Embryonic facial prominence (tissue), 1 donor: ENCODE data around the gene IMMP2L.

Experiments used
- DNase-seq: peaks from one replicate; pipeline ENCODE4 v3.0.0-alpha.2; 2016; ENCODE audit errors: extremely low spot score

IMMP2L gene

GRCh38 chr7:110929480-110930249 lies 632.6 kb downstream of the IMMP2L start:
- no peak for DNase-seq

- DNase-seq = no peak
Observed at GRCh38 chr7:110922906-110923305, 639.4 kb downstream of the IMMP2L start.

DNA sequence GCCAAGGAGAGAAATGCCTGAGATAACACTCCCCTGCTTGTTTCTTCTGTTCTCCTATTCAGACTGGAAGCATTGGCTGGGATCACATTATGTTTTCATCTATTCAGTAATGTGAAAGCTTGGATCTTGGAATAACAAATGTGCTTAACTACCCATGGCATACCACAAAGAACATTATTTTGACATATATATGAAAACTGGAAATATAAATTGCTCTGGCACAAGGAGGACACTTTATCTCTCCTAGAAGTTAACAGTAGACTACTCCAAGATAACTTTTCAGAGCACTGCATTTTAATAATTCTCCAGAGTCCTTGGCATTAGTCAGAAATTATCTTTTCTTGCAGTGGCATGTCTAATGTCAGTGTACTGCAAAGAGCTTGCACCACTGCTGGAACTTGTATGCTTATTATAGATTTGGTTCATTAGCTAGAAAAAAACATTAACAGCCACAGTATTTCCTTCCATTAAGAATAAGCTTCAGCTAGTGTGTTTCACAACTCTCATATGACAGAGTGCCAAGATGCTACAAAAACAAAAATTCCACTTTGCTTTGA lies 640.6 kb downstream of the IMMP2L start:
- DNase-seq = no peak

DNA sequence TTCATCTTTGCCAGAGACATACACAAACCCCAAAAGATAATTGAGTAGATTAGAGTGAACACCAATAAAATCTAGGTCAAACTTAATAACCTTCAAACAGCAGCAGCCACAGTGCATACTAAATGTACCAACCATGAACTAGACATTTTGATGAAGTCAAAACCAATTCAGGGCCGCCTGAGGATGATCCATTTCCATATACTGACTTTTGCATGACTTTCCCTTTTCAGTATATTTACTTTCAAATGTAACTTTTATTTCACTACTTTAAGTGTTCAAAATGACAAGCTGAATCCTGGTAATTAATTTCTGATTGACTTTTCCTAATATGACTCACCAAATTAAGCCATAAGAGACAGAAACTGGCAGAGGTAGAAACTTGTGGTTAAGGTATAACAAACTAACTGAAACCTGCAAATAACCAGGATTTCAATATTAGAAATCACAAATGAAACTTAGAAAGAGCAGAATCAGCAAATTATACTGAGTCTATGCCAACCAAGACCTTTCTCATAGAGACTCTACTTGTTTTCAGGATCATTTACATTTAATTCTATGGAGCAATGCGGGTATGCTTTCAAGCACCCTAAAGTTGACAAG lies 643.2 kb downstream of the IMMP2L start:
- DNase-seq = no peak

- no peak for DNase-seq
Observed at GRCh38 chr7:110914263-110914662, 648.0 kb downstream of the IMMP2L start.

- no peak for DNase-seq
Observed at GRCh38 chr7:110911632-110912031, 650.7 kb downstream of the IMMP2L start.

DNA sequence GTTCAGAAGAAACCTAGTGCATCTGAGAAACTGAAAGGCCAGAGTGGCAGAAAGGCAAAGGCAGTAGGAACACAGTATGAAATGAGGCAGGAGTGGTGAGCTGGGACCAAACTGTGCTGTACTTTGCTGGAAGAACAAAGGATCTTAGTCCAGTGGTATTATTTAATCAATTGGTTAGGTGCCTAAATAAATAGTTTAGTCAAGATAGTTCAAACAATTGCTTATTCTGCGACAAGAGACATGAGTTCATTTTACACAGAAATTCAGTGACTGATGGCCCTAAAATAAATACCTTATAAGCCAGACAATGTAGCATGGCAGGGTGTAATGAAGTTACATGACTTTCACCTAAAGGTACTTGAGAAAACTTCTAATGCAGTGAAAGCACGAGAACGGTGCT lies 653.2 kb downstream of the IMMP2L start:
- no peak for DNase-seq

DNA sequence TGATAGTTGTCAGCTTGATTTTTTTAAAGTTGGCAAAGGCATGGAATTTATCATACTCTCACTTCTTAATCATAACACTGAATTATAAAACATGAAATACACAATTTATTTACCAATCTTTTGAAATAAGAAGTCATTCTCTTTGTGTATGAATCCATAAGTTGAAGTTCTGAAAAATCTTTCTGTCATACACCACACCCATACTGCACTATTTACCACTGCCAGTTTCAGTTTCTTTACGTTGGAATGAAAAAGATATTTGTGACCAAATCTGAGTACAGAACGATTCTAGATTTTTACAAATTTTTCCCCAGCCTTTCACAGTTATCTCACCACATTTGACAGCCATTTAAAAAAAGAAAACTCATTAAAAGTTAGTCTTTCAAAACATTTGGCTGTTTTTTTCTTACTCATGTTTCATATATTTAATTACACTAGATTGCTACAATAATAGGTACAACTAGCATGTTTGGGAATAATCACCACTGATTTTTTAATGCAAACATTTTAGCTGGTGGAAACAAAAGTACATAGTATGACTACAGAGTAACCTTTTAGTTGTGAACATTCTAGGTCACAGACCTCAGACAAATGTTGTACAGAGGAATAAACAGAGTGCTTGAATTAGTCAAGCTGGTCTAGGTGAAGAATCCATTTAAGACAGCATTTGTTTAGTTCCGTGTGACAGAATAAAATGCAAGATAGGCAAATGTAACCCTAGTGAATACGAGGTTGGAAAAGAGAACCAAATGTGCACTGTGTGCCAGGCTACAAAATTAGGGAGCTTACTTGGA lies 656.3 kb downstream of the IMMP2L start:
- DNase-seq = no peak

DNA sequence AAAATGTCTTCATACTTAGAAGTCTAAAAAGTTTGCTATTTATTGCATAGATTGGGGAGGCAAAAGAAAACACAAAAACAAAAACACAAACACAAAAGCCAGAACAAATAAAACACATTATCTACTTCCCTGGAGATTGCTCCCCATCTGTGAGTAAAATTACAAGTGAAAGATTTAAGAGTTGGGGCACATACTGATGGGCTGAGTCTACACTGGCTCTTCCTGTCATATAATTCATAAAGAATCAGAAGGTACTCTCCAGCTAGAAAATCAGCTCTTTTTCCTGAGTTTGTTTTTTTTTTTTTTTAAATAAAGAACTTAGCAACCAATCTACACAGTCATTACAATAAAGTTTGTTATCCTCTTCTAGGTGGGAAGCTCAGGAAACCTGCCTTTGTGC lies 663.8 kb downstream of the IMMP2L start:
- DNase-seq = no peak

DNA sequence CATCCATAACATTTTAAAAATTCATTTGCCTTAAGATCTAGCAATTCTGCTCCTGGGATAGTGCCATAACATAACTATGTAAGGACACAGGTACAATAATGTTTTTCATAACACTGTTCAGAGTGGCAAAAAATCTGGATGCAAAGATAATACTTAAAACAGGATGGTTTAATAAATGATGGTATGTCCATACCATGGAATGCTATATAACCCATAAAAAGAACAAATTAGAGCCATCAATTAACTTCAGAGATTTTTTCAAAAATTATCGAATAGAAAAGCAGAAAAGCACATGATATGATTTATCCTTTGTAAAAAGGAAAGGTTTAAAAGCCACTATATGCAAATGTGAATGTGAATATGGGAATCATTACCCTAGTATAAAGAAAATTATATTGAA lies 664.8 kb downstream of the IMMP2L start:
- DNase-seq = no peak

DNA sequence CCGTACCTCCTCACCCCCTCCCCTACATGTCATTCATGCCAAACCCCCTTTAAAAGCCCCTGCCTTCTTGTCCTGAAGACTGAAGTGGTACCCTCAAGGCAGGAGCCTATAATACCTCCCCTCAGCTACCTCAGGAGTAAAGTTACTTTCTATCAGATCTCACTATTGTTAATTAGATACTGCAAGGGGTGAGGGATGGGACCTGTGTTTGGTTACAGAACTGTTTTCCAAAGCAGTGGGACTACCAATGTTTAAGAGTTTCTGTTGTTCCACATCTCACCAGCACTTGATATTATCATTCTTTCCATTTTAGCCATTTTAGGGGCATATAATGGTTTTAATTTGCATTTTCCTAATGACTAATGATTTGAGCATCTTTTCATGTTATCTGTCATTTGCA lies 668.2 kb downstream of the IMMP2L start:
- no peak for DNase-seq

DNA sequence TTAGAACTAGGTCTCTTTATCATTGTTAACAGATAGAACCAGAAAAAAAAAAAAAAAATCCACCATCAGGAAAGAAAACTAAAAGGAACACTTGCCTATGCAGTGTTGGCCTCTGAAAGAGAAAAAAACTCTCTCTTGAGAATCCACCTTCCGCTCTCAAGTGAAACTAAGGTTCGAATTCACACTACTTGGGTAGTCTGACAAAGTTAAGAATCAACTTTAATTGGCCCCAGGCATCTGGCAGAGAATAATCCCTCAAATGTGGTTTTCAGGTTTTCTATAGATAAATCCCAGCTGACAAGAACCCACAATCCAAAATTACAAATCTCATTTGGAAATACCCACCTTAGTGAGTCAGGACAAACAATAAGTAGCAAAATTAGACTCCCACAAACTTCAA lies 671.1 kb downstream of the IMMP2L start:
- DNase-seq = no peak

DNA sequence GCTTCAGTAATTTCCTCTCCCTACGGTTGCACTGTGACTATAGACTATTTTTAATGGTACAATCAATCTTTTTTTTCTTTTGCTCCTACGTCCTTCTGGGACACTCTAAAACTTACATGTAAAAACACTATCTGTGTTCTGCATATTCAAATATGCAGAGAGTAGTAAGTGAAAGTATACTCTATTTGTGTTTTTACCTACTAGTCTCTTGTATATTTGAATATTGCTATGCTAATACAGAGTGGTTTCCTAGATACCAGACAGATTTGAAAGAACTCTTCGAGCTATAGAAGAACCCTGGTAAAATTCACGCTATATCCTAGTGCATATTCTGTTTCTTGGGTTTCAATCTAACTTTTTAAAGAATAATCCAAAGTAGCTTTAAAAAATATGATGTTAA lies 672.2 kb downstream of the IMMP2L start:
- no peak for DNase-seq

GRCh38 chr7:110889335-110889734 lies 673.0 kb downstream of the IMMP2L start:
- no peak for DNase-seq

- no peak for DNase-seq
Observed at GRCh38 chr7:110888641-110889040, 673.7 kb downstream of the IMMP2L start.

DNA sequence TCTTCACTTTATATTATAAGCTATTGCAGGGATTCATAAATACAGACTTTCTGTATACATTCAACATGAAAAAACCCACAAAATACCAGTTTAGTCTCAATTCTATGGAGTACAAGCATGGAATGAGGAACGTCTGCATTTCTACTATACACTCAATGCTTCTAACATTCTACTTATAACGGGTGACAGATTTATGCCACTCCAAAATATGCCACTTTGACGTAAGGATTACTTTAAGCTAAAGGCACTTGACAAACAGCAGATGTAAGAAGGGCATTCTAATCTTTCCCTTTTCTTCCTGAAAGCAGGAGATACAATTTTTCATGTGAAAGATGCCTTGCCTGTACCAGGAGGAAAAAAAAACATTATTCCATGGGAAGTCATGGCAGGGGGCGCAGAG lies 676.8 kb downstream of the IMMP2L start:
- no peak for DNase-seq

DNA sequence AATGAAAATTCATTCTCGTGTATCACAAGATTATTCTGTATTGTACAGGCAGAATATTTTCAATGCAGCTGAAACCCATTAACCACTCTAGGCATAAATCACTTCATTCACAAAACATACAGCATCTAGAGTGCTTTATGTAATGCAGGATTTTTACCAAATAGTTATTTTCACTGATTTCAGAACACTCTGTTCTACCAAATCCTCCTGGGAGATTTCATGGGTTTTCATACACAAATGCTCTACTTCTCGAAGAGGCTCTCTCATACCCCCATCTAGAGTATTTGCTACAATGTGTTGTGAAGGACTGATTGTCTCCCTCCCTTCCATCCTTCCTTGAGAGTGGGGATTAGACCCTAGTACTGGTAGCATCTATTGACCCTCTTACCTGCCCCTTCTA lies 680.6 kb downstream of the IMMP2L start:
- no peak for DNase-seq

- no peak for DNase-seq
Observed at GRCh38 chr7:110880971-110881370, 681.3 kb downstream of the IMMP2L start.

GRCh38 chr7:110877016-110877415 lies 685.3 kb downstream of the IMMP2L start:
- no peak for DNase-seq

GRCh38 chr7:110875346-110875745 lies 686.9 kb downstream of the IMMP2L start:
- no peak for DNase-seq

- DNase-seq = no peak
Observed at GRCh38 chr7:110871856-110872255, 690.4 kb downstream of the IMMP2L start.

- no peak for DNase-seq
Observed at GRCh38 chr7:110870926-110871325, 691.4 kb downstream of the IMMP2L start.

DNA sequence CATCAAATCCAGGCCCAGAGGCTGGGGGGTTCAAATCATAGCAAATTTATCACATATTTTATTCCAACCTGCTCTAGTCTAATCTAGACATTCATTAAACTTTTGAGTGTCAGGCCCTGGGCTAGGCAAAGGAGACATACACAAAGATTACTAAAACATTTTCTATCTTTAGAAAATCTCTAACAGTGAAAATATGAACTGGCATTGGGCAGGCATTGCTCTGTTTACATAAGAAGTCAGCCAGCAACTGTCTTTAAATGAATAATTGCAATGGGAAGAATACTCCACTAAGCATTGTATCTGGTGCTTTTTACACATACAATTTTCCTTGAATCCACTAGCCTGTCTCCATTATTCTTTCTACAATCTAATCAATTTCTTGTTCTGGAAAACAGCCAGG lies 693.8 kb downstream of the IMMP2L start:
- DNase-seq = no peak
